Measurements from ENCODE around the gene OR52K1. TPM values are rescaled to one million over a fixed set of nuclear protein-coding genes. Genes with fewer than 3 reads are reported as not detected.
"Not testable (repeated sequence)": the region's sequence is repeated elsewhere in the genome, so short reads cannot be mapped to it uniquely, and the experiment has no call there.

Gene OR52K1
- total RNA-seq, 2 donors from 2014 or later, result not detected

DNA sequence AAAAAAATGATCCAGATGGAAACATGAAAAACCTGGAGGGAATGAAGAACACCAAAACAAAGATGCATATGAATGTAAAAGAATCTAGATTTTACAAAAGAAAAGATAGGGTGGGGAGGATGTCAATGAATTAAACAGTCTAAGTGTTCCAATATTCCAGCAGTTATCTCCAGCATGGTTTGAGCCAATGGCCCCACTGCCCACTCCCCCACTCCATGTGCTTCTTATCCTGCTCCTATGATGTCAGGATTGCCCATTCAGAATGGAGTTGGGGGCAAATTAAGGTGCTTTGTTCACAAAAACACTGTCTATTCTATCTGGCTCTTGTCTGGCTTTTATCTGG is 1.2 kb upstream of the OR52K1 start:
- DNase-seq (no peak), ATAC-seq (no peak)
- intact Hi-C loops (cut with DNase I, micrococcal nuclease), result no loop called here

DNA sequence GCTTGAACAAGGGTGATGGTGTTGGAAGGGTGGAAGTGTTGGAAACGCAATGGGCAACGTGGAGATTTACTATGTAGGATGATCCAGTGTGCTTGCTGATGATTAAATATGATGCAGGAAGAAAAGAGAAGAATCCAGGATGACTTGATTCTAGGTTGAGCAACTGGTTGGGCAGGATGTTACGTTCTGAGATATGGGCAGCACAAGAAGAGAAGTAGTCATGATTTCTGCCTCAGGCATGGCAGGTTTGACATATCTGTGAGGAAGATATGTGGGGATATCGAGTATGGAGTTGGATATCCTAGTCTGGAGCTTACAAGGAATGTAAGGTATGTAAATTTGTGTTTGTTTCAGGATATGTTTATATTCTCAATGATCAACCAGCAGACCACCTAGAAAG is 1.9 kb downstream of the OR52K1 start:
- intact Hi-C loops (cut with DNase I, micrococcal nuclease), result no loop called here
- DNase-seq (no peak), ATAC-seq (no peak)

DNA sequence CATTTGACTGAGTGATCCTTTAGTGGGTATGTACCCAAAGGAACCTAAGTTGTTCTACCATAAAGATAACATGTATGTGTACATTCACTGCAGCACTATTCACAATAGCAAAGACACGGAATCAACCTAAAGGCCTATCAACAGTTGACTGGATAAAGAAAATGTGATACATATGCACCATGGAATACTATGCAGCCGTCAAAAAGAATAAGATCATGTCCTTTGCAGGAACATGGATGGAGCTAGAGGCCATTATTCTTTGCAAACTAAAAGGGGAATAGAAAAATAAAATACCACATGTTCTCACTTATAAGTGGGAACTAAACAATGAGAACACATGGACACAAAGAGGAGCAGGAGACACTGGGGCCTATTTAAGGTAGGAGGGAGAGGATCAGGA is 9.0 kb downstream of the OR52K1 start:
- DNase-seq; intact Hi-C loops (cut with DNase I, micrococcal nuclease); ATAC-seq: not testable (repeated sequence)

DNA sequence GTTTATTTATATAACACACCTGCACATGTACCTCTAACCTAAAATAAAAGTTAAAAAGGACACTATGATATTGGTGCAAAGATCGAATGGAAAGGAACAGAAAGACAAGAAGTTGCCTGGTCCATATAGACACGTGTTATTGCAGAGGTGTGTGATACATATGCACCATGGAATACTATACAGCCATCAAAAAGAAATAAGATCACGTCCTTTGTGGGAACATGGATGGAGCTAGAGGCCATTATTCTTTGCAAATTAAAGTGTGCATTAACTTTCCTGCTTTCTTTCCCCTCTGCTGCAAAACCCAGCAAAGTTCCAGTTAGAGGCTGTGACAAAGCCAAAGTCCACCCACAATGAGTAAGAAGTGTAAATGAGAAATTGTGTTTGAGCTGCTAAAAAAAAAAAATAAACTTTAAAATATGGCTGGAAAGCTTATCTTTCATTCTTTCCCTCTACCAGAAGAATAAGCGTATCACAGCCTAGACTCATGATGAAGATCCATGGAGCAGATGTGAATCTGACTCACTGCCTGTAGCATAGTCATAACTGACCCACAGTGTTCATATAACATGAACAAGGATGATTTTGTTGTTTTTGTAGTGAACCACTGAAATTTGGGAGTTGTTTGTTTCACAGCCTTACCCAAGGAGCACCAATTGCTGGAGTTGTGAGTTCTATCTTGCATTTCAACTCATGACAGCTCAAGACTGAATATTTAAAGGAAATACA is 9.6 kb downstream of the OR52K1 start:
- ATAC-seq (no peak), DNase-seq (no peak)
- intact Hi-C loops (cut with DNase I, micrococcal nuclease), result loop anchor here in 1 of 2 donors (2.0 kb wide), 1 partner anchor 303 kb away; no protein-coding TSS in a partner anchor

DNA sequence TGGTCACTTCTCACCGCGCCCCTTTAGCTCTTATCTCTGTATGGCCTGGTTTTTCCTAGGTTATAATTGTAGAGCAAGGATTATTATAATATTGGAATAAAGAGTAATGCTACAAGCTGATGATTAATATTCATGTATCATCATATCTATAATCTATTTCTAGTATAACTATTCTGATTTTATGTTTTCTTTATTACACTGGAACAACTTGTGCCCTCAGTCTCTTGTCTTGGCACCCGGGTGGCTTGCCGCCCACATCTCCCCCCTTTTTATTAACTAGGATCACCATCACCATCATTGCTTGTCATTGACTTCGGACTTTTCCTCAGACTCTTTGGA is 11.0 kb downstream of the OR52K1 start:
- no peak for DNase-seq
- intact Hi-C loops (cut with DNase I, micrococcal nuclease), result loop anchor here in 1 of 2 donors (2.0 kb wide), 1 partner anchor 305 kb away; no protein-coding TSS in a partner anchor
- no peak for ATAC-seq

DNA sequence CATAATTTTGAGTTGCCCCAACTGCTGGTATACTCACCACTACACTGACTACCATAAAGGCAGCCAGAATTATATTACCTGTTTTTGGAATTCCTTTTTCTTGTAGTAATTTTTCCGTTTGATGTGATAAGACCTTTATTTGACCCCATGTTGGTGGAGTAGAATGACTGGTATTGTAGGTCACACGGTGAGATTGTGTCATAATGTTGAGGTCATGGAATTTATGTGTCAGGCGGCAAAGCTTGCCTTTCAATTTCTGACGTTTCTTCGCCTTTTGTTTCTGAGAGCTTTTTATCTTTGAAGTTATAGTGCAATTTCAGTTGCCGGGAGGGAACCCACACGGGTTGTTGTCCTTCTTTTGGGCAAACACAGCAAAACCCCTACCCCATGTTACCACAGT is 13.0 kb downstream of the OR52K1 start:
- DNase-seq, result no peak
- intact Hi-C loops (cut with DNase I, micrococcal nuclease), result no loop called here
- no peak for ATAC-seq

DNA sequence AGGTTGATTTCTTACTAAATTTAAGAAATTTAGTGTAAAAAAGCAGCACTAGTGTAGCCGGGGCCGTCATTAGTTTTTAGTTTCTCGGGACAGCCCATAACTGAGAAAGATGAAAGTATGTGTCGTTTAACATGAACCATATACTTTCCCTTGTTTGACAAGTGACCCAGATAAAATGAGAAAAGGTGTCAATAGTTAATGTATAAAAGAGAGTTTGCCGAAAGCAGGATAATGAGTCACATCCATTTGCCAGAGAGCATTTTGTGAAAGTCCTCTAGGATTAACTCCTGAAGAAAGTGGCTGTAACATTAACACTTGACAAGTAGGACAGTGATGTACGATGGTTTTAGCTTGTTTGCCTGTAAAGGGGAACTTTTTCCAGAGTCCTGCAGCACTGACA is 13.5 kb downstream of the OR52K1 start:
- DNase-seq (no peak), ATAC-seq (no peak)
- intact Hi-C loops (cut with DNase I, micrococcal nuclease), result no loop called here

DNA sequence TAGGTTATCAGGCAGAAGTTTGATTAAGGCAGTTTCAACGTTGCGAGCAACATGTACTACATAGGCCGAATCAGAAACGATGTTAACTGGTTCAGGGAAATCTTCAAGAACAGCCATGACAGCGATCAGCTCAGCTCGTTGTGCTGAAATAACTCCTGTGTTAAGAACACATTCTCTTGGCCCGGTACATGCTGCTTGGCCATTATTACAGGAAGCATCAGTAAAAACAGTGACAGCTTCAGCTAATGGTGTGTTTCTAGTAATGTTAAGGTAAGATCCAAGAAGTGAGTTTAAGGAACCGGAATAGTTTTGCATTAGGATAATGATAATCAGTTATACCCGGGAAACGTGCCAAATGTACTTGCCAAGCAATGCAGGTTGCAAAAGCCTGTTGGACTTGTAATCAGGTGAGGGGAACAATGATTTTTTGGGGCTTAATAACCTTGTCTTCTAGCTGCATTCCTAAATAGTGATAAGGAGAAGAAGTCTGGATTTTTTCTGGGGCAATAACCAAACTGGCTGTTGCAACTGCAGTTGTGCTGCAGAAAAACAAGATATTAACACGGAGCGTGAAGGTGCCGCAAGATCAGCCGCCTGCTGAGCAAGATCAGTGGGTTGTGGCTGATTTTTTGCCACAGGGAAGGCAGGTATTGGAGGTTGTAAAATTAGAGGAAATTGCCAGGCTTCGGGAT is 14.3 kb downstream of the OR52K1 start:
- DNase-seq (no peak), ATAC-seq (no peak)
- intact Hi-C loops (cut with DNase I, micrococcal nuclease), result no loop called here

DNA sequence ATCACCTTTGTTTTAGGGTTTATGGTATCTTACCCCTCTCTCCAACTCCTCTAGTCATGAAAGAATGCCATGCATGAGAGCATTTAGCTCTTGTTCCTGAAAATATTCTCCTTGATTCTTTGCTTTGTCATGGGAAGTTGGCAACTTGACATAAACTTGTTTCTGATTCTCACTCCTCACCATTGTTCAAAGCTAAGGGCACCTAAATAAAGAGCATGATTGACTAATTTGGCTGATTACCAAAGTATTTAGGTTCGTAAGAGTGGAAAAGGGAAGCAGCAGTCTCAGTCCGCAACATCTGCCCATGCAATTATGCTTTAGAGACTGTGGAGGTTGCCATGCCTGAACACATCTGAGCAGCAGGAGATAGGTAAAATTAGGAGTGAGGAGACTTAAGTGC is 26.4 kb downstream of the OR52K1 start:
- intact Hi-C loops (cut with DNase I, micrococcal nuclease), result no loop called here
- DNase-seq (no peak), ATAC-seq (no peak)

DNA sequence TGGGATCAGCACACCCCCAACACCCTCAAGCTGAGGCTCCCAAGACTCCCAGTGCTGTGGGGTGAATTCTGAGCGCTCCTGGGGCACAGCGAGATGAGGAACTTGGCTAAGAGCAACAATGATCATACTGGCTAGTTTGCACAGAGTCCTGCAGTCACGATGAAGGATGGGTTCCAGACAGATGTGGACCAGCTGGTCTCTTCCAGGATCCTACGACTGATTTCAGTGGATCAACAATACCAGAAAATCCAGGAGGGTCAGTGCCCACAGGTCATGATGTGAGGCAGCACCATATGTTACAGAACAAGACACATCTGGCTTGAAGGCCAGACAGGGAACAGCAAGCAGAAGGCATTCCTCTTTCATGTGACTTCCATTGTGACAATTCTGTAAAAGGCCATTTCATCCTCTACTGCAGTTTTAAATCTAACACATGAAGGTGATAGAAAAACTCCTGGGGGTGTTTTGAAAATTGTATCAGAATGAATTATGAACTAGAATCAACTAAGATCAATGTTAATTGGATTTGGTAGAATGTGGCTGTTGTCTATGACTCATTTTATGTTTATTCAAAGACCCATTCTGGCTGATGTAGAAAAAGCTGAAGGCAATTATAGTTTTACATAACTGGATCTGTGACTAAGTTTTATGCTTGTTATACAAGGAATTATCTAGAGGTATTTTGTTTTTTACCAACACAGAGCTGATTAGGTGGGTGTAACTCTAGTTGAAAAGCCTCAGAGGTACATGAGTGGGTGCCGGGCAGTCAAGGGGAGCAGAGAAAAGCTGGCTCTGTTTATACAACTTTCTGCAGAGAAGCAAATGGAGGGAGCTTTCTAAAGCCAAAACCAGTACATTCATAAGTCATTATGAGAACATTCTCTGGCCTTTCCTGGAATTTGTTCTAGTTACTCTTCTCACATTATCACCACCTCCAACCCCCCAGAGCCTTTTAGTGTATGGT is 29.1 kb downstream of the OR52K1 start:
- no peak for ATAC-seq
- DNase-seq, result no peak
- intact Hi-C loops (cut with DNase I, micrococcal nuclease), result no loop called here

DNA sequence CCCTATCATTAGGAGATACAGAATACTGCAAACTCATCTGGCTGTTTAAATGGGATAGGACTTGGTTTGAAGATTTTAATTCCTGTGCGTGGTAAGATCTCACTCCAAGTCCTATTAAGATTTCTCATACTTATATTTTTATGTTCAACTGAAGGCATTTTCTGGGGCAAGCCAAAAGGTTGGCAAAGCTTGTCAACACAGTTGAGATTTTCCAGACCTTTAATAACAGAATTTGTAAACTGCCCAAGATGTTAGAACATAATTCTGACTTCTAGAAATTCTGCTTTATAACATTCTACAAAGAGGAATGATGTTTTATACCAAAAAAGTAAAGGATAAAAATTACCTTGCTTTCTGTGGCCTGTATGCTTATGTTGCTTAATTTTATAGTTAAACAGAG is 31.8 kb downstream of the OR52K1 start:
- intact Hi-C loops (cut with DNase I, micrococcal nuclease), result no loop called here

DNA sequence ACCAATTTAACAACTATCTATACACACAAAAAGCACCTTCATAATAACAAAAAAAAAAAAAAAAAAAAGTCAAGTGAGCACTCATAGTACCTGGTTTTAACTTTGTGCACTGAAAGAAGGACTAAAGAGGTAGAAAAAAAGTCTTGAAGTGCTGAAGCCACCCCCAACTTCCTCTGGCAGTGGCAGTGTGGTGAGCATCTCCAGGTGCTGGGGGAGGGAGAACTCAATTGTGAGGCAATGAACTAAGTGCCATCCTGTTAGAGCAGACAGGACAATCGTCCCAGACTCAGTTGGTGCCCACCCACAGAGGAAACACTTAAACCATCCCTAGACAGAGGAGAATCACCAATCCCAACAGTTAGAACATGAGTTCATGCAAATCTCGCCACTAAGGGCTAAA is 39.9 kb downstream of the OR52K1 start:
- ATAC-seq (no peak), DNase-seq (no peak)
- intact Hi-C loops (cut with DNase I, micrococcal nuclease), result no loop called here

More for the DNA sequence above, 31.8 kb downstream of the OR52K1 start:
- ATAC-seq, result no peak
- DNase-seq, result no peak

DNA sequence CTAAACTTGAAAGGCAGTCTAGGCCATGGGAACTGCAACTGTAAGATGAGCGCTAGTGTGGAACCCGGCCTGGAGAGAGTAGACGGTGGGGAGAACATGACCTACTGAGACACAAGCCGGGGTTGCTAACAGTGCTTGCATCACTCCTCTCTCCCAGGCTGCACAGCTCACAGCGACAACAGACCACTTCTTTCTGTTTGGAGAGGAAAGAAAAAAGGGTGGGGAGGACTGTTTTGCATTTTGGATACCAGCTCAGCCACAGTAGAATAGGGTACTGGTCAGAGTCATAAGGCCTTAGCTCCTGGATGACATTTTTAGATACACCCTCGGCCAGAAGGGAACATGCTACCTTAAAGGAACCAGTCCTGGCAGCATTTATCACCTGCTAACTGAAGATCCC is 40.3 kb downstream of the OR52K1 start:
- ATAC-seq (no peak), DNase-seq (no peak)
- intact Hi-C loops (cut with DNase I, micrococcal nuclease), result no loop called here

DNA sequence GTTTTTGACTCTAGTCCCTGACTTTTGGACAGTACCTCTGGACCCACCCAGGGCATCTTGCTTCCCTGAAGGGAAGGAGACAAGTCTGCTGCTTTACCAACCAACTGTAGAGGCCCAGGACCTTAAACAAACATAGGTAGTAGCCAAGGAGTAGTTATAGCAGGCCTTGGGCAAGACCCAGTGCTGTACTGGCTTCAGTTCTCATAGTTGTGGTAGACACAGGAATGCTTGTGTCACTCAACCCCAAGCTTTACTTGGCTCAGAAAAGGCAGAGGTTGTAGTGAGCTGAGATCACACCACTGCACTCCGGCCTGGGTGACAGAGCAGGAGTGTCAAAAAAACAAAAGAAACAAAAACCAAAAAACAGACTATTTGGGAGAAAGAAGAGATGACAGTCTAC is 41.2 kb downstream of the OR52K1 start:
- ATAC-seq, result no peak
- intact Hi-C loops (cut with DNase I, micrococcal nuclease), result no loop called here

DNA sequence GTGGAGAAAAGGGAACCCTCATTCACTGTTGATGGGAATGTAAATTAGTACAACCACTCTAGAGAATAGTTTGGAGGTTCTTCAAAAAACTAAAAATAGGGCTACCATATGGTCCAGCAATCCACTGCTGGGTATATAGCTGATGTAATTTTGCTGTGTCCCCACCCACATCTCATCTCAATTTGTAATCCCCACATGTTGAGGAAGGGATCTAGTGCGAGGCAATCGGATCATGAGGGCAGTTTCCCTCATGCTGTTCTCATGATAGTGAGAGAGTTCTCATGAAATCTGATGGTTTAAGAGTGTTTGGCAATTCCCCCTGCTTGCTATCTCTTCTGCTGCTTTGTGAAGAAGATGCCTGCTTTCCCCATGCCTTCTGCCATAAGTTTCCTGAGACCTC is 45.5 kb downstream of the OR52K1 start:
- intact Hi-C loops (cut with DNase I, micrococcal nuclease), result no loop called here
- DNase-seq, result no peak
- ATAC-seq, result no peak

More for the DNA sequence above, 41.2 kb downstream of the OR52K1 start:
- no peak for DNase-seq

DNA sequence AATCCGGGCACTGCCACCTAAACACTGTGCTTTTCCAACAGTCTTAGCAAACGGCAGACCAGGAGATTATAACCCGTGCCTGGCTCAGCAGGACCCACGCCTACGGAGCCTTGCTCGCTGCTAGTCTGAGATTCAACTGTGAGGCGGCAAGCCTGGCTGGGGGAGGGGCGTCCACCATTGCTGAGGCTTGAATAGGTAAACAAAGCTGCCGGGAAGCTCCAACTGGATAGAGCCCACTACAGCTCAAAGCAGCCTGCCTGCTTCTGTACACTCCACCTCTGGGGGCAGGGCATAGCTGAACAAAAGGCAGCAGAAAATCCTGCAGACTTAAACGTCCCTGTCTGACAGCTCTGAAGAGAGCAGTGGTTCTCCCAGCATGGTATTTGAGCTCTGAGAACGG is 49.2 kb downstream of the OR52K1 start:
- intact Hi-C loops (cut with DNase I, micrococcal nuclease); DNase-seq; ATAC-seq: not testable (repeated sequence)

DNA sequence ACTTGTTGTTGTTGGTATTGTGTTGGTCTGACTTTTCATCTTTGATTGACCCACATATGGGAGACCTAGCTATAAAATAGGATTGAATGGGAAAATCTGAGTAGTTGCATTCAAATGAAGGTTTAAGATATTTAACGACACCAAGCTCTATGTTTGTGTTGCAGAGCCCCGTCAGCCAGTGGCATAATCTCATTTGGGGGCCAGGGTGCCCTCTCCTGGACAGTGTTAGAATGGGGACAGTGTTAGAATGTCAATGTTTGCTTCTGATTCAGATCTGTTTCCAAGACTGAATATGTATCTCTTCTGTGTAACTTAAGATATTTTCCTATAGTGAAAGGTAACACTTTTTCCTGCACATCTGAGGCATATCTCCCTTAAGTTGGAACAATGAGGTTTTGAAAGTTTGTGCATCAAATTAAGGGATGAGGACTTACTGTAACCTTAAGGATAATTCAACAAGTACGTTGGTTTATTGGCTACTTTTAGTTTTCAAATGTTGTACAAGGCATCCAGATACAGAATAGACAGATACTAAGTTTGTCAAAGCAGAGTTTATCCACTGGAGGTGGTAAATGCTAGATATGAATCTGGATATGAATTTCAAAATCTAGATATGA is 57.3 kb downstream of the OR52K1 start:
- intact Hi-C loops (cut with DNase I, micrococcal nuclease), result no loop called here
- peak in 1 of 2 donors; percentile 69 for DNase-seq

DNA sequence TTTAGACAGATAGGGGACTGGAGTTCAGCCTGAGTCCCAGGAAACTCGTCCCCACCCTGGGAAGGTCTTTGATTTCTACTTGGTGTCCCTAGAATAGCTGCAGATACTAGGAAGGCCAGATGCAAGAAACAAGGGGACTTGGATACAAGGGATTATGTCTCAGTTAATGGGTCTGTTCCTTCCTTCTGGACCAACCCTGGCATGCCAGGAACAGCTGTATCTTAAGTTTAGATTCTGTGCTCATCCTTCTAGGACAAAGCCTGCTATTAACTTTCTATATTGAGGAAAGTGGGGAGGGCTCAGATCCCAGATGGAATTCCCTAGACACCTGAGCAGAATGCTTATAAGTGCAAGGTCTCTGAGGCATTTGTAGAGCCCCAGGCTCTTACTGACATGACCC is 58.6 kb downstream of the OR52K1 start:
- no peak for ATAC-seq
- intact Hi-C loops (cut with DNase I, micrococcal nuclease), result no loop called here
- DNase-seq, result no peak

More for the DNA sequence above, 57.3 kb downstream of the OR52K1 start:
- ATAC-seq, result peak; percentile 63
